H1 (cell line): ENCODE data around the gene TSPAN9.

Experiments
- CEBPB ChIP-seq: IDR thresholded peaks from 2 replicates; pipeline ENCODE4 v1.6.1; 2012; ENCODE audit warnings: low read depth, low read length
- POLR2A ChIP-seq, 2 experiments: IDR thresholded peaks; 1 replicate in 1 of 2; 2 replicates in 1 of 2; pipeline ENCODE4 v1.6.1; 2011; ENCODE audit warnings: low read depth in 2 of 2, low read length in 2 of 2, mild to moderate bottlenecking in 2 of 2; ENCODE audit errors: control extremely low read depth in 1 of 2
- SUZ12 ChIP-seq: fragments of 200-600 bp; sonication (generic); IDR thresholded peaks from 2 replicates; pipeline ENCODE4 v1.6.1; 2012; ENCODE audit warnings: mild to moderate bottlenecking, inconsistent platforms, low read length, moderate library complexity, mixed read lengths
- TF ChIP-seq, protein P1 (sequence below), 3 experiments: IDR thresholded peaks; 1 replicate in 2 of 3; 2 replicates in 1 of 3; pipeline versions ENCODE4 v1.5.1 to v1.6.1; 2011; ENCODE audit warnings: low read length in 3 of 3, mild to moderate bottlenecking in 3 of 3, inconsistent platforms in 2 of 3, low read depth in 1 of 3, moderate library complexity in 1 of 3; ENCODE audit not compliant: insufficient read depth in 1 of 3; ENCODE audit errors: control extremely low read depth in 1 of 3
- TF ChIP-seq, protein P2 (sequence below): IDR thresholded peaks from 2 replicates; pipeline ENCODE4 v1.6.1; 2012; ENCODE audit warnings: inconsistent platforms

DNA sequence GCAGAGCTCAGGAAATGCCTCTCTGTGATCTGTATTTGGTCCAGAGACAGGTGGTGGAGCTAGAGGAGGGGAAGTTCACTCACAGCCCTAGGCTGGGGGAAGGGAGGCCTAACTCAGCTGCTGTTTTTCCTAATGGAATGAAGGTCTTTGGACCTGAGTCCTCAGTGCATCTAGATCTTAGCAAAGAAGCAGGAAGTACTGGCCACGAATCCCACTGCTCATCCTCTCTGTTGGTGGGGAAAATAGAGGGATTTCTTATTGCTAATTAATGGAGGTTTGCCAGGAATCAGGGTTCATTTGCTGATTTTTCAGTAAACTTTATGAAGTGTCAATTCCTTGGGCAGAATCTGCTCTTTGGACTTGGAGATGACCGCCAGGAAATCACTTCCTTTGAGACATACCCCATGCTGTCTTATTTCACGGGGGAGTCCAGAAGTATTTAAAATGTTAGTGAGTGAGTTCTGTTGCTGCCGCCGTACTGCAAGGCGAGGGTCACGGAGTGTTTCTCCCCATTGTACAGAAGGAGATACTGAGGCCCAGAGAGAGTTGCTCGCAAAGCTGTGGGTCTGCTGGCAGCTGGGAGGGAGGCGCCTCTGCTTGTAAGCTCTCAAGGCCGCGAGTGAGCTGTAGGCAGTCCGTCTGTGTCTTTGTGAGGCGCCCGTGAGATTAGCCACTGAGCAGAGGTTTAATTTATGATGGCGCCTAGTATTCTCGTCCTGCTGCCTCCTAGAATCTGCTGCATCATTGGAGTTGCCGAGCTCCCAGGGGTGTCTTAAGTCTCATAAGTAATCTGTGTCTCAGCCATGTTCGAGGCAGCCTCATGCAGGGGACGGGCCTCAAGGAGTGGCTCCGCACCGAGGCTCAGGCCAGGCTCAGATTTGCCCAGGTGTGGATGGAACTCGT is 88.2 kb downstream of the TSPAN9 start:
- TF ChIP-seq SUZ12 (no peak), CEBPB (no peak), POLR2A (IDR thresholded peaks at IDR 0.05; ENCODE audit: control extremely low read depth in 1 of 2, low read depth in 2 of 2, low read length in 2 of 2) (no peak)
- TF ChIP-seq, protein P1, sequence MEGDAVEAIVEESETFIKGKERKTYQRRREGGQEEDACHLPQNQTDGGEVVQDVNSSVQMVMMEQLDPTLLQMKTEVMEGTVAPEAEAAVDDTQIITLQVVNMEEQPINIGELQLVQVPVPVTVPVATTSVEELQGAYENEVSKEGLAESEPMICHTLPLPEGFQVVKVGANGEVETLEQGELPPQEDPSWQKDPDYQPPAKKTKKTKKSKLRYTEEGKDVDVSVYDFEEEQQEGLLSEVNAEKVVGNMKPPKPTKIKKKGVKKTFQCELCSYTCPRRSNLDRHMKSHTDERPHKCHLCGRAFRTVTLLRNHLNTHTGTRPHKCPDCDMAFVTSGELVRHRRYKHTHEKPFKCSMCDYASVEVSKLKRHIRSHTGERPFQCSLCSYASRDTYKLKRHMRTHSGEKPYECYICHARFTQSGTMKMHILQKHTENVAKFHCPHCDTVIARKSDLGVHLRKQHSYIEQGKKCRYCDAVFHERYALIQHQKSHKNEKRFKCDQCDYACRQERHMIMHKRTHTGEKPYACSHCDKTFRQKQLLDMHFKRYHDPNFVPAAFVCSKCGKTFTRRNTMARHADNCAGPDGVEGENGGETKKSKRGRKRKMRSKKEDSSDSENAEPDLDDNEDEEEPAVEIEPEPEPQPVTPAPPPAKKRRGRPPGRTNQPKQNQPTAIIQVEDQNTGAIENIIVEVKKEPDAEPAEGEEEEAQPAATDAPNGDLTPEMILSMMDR (IDR thresholded peaks at IDR 0.05; ENCODE audit: control extremely low read depth in 1 of 3, insufficient read depth in 1 of 3, low read depth in 1 of 3, low read length in 3 of 3) = no peak
- TF ChIP-seq, protein P2, sequence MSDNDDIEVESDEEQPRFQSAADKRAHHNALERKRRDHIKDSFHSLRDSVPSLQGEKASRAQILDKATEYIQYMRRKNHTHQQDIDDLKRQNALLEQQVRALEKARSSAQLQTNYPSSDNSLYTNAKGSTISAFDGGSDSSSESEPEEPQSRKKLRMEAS = no peak
